Keratinocyte (primary cell): ENCODE results near the gene PCGF3. TPM values are rescaled to one million over a fixed set of nuclear protein-coding genes. Genes with fewer than 3 reads are reported as not detected.

ENCODE experiments used
- DNase-seq: peaks from one replicate; pipeline ENCODE4 v3.0.0-alpha.2; 2011; ENCODE audit warnings: low read depth, missing footprints, low spot score
- FAIRE-seq: peaks from 2 replicates; lab custom pipeline; 2011; peaks lifted over from hg19 to GRCh38; lab: Jason Lieb, UNC
- H2AFZ ChIP-seq: 2 replicates; pipeline ENCODE4 v1.6.0; 2012; ENCODE audit warnings: low read length, control low read depth, inconsistent platforms; ENCODE audit not compliant: control insufficient read depth
- H3K27ac ChIP-seq: 2 replicates; pipeline ENCODE4 v1.5.1; 2011; ENCODE audit warnings: low read length; ENCODE audit not compliant: control insufficient read depth, insufficient read depth
- H3K27me3 ChIP-seq: 3 replicates; pipeline ENCODE4 v1.6.0; 2011; ENCODE audit warnings: low read length; ENCODE audit not compliant: control insufficient read depth, insufficient read depth; ENCODE audit errors: extremely low read depth
- H3K36me3 ChIP-seq, 2 experiments: 2 replicates in 1 of 2; 3 replicates in 1 of 2; pipeline ENCODE4 v1.5.1; 2011; ENCODE audit warnings: low read length in 2 of 2, mild to moderate bottlenecking in 1 of 2; ENCODE audit not compliant: control insufficient read depth in 2 of 2, insufficient read depth in 2 of 2; ENCODE audit errors: extremely low read depth in 1 of 2
- H3K4me1 ChIP-seq: 3 replicates; pipeline ENCODE4 v1.5.1; 2011; ENCODE audit warnings: low read length; ENCODE audit not compliant: control insufficient read depth, insufficient read depth; ENCODE audit errors: extremely low read depth
- H3K4me2 ChIP-seq: 3 replicates; pipeline ENCODE4 v1.6.0; 2011; ENCODE audit warnings: low read depth, low read length; ENCODE audit not compliant: control insufficient read depth, insufficient read depth; ENCODE audit errors: extremely low read depth
- H3K4me3 ChIP-seq, 3 experiments: fragments of 200-600 bp in 1 of 3; sonication (generic) in 1 of 3; 2 replicates in 2 of 3; 3 replicates in 1 of 3; pipeline ENCODE4 v1.5.1; 2011 to 2016; ENCODE audit warnings: low read length in 3 of 3, mild to moderate bottlenecking in 3 of 3, control low read depth in 2 of 3, inconsistent platforms in 1 of 3, low read depth in 1 of 3, mixed read lengths in 1 of 3, mixed run types in 1 of 3, moderate library complexity in 1 of 3; ENCODE audit not compliant: control insufficient read depth in 2 of 3, insufficient read depth in 2 of 3; ENCODE audit errors: extremely low read depth in 1 of 3
- H3K79me2 ChIP-seq: 2 replicates; pipeline ENCODE4 v1.6.0; 2012; ENCODE audit warnings: low read length; ENCODE audit not compliant: control insufficient read depth, insufficient read depth
- H3K9ac ChIP-seq: 3 replicates; pipeline ENCODE4 v1.6.0; 2011; ENCODE audit warnings: low read length; ENCODE audit not compliant: control insufficient read depth, insufficient read depth; ENCODE audit errors: extremely low read depth
- H3K9me1 ChIP-seq: 3 replicates; pipeline ENCODE4 v1.6.0; 2011; ENCODE audit warnings: low read length; ENCODE audit not compliant: control insufficient read depth, insufficient read depth; ENCODE audit errors: extremely low read depth
- H3K9me3 ChIP-seq: 2 replicates; pipeline ENCODE4 v1.5.1; 2012; ENCODE audit warnings: low read depth, low read length; ENCODE audit not compliant: control insufficient read depth
- H4K20me1 ChIP-seq: 3 replicates; pipeline ENCODE4 v1.6.0; 2011; ENCODE audit warnings: low read length; ENCODE audit not compliant: control insufficient read depth, insufficient read depth; ENCODE audit errors: extremely low read depth
- CTCF ChIP-seq, 3 experiments: IDR thresholded peaks in 1 of 3; conservative IDR thresholded peaks in 1 of 3; optimal IDR thresholded peaks in 1 of 3; 2 replicates in 2 of 3; 3 replicates in 1 of 3; pipeline versions ENCODE3 to v1.5.1; 2011; ENCODE audit warnings: low read length in 3 of 3, mild to moderate bottlenecking in 3 of 3, moderate library complexity in 2 of 3, control low read depth in 1 of 3, inconsistent platforms in 1 of 3; ENCODE audit not compliant: insufficient read depth in 2 of 3; ENCODE audit errors: extremely low read depth in 1 of 3
- EZH2 ChIP-seq: IDR thresholded peaks from one replicate; pipeline ENCODE4 v1.6.1; 2012; ENCODE audit warnings: inconsistent platforms, mild to moderate bottlenecking, low read length, moderate library complexity
- dilution Hi-C: fragments of 300-500 bp; cut with MboI; formaldehyde crosslinking; loops from one replicate; pipeline ENCODE4 v1.7.0; 2020; ENCODE audit warnings: low sequenced_read_pairs; ENCODE audit not compliant: extremely low pct_ligation_motif_present
- polyA plus RNA-seq, 5 experiments: library from polyadenylated mRNA; depleted of rRNA in 3 of 5; stranded (reverse) in 3 of 5; stranded (forward) in 1 of 5; unstranded in 1 of 5; fragments of >200 nt; gene quantifications; 1 replicate in 1 of 5; 2 replicates in 3 of 5; 3 replicates in 1 of 5; pipeline versions ENCODE4 v1.2.1 to v1.2.3, GENCODE V29; 2011 to 2012; ENCODE audit warnings: missing spikeins in 2 of 5, low read depth in 1 of 5, low replicate concordance in 1 of 5

PCGF3 gene
- polyA plus RNA-seq, 1 donor (not counting 4 experiments of a cell fraction or from before 2014, with no cell fraction given) = 40.1 TPM

GRCh38 chr4:772118-772517, 66.5 kb downstream of the PCGF3 start:
- no peak for FAIRE-seq
- no peak overlapping the region for H3K4me3 ChIP-seq
- H3K9me3 ChIP-seq = no peaks in the 10 kb centered on the region
- no peak overlapping the region for H3K9ac ChIP-seq
- H4K20me1 ChIP-seq = peaks cover 40% of the 10 kb centered on the region
- no peaks in the 10 kb centered on the region for H3K4me1 ChIP-seq
- H3K27ac ChIP-seq = no peak overlapping the region
- H3K36me3 ChIP-seq = peaks cover 30 to 40% of the 10 kb centered on the region in 2 experiments
- H3K79me2 ChIP-seq = peaks cover 77% of the 10 kb centered on the region
- no peak for DNase-seq
- dilution Hi-C loops = no loop called here
- peaks cover 2% of the 10 kb centered on the region for H3K9me1 ChIP-seq
- H3K27me3 ChIP-seq = no peaks in the 10 kb centered on the region
- no peak overlapping the region for H3K4me2 ChIP-seq
- no peak overlapping the region for H2AFZ ChIP-seq
- TF ChIP-seq CTCF (optimal IDR thresholded peaks at IDR 0.05 in 1 of 3, IDR thresholded peaks at IDR 0.05 in 1 of 3, conservative IDR thresholded peaks at IDR 0.05 in 1 of 3; ENCODE audit: extremely low read depth in 1 of 3, insufficient read depth in 2 of 3, low read length in 3 of 3) (no peak), EZH2 (no peak)

GRCh38 chr4:772776-773175, 67.1 kb downstream of the PCGF3 start:
- no peaks in the 10 kb centered on the region for H3K4me1 ChIP-seq
- H3K79me2 ChIP-seq = peaks cover 84% of the 10 kb centered on the region
- no peaks in the 10 kb centered on the region for H3K9me3 ChIP-seq
- H3K9me1 ChIP-seq = peaks cover 3% of the 10 kb centered on the region
- FAIRE-seq = no peak
- no peak overlapping the region for H3K9ac ChIP-seq
- no peaks in the 10 kb centered on the region for H3K27me3 ChIP-seq
- H4K20me1 ChIP-seq = peaks cover 41% of the 10 kb centered on the region
- H3K27ac ChIP-seq = no peak overlapping the region
- H2AFZ ChIP-seq = no peak overlapping the region
- no peak for DNase-seq
- H3K4me3 ChIP-seq = no peak overlapping the region
- TF ChIP-seq CTCF (optimal IDR thresholded peaks at IDR 0.05 in 1 of 3, IDR thresholded peaks at IDR 0.05 in 1 of 3, conservative IDR thresholded peaks at IDR 0.05 in 1 of 3; ENCODE audit: extremely low read depth in 1 of 3, insufficient read depth in 2 of 3, low read length in 3 of 3) = no peak
- TF ChIP-seq EZH2 = no peak
- no peak overlapping the region for H3K4me2 ChIP-seq
- H3K36me3 ChIP-seq = peaks cover 32 to 40% of the 10 kb centered on the region in 2 experiments
- dilution Hi-C loops = no loop called here
